Measurements from ENCODE around the gene RASGRF1.
"Not testable (repeated sequence)": the region's sequence is repeated elsewhere in the genome, so short reads cannot be mapped to it uniquely, and the experiment has no call there.

RASGRF1 gene

DNA sequence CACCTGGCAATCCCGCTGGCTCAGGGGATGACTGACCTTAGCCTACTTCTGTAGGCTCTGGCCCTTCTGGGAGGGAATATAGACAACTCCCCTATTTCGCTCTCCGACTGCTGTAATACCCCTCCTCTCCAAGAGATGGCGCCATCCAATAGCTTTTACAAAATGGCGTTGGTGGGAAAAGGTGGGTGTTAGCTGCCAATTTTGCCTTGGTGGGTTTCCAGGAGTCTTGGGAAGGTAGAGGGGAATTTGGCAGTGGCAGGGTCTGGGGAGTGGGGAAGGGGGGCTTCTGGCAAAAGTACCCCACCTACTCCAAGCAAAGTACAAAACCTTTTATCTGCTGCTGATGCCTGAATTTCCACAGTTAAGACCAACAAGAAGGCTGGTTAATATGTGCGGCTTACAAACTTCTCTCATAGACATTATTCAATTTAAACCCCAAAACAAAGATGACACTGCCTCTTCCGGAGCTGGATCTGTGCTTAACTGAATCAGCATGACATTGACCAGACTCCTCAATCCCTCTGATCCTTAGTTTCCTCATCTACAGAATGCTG, 62.1 kb downstream of the RASGRF1 start:
- DNase-seq (ENCODE audit: low read depth), result peak; percentile 63
- H3K4me3 ChIP-seq (ENCODE audit: low read depth, low read length), result no peak overlapping the region
- TF ChIP-seq, protein P1, sequence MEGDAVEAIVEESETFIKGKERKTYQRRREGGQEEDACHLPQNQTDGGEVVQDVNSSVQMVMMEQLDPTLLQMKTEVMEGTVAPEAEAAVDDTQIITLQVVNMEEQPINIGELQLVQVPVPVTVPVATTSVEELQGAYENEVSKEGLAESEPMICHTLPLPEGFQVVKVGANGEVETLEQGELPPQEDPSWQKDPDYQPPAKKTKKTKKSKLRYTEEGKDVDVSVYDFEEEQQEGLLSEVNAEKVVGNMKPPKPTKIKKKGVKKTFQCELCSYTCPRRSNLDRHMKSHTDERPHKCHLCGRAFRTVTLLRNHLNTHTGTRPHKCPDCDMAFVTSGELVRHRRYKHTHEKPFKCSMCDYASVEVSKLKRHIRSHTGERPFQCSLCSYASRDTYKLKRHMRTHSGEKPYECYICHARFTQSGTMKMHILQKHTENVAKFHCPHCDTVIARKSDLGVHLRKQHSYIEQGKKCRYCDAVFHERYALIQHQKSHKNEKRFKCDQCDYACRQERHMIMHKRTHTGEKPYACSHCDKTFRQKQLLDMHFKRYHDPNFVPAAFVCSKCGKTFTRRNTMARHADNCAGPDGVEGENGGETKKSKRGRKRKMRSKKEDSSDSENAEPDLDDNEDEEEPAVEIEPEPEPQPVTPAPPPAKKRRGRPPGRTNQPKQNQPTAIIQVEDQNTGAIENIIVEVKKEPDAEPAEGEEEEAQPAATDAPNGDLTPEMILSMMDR (IDR thresholded peaks at IDR 0.05; ENCODE audit: insufficient read depth, low read depth, low read length, missing control alignments), result peak; percentile 91

DNA sequence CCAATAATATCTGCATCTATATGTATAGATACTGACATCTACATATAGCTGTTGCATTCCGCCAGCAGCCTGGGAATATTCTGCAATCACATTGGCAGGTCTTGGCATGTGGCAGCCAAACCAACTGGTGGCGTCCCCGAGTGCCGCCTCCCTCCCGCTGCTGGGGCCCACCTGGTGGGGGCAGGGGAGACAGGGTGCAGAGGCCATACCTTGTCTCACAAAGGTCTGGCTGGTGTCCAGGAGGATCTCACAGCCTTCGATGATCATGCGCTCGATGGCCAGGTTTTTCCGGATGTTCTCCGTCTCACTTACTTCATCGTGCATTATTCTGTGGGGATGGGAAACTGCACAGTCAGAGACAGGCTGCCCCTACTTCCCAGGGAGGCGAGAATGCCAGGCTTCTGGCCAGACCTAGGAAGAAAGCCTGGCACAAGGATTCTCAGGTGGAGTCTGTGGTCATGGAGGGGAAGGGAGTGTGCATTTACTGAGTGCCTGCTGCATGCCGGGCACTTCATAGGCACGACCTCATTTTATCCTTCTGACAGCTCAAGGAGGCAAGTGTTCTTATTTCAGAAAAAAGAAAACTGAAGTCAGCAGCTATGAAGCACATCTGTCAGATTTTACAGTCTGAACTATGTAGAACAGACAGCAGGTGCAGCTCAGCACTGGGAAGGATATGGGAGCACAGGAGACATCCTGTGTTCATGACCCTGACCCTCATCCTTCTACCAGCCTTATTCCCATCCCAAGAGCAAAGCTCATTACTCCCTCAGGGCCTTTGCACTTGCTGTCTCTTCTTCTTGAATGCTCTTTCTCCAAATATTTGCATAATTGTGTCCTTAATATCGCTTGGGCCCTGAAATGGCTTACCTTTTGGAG, 62.8 kb downstream of the RASGRF1 start:
- DNase-seq (ENCODE audit: low read depth), result no peak
- H3K4me3 ChIP-seq (ENCODE audit: low read depth, low read length), result no peak overlapping the region
- TF ChIP-seq, protein P1 (IDR thresholded peaks at IDR 0.05; ENCODE audit: insufficient read depth, low read depth, low read length, missing control alignments), result no peak

DNA sequence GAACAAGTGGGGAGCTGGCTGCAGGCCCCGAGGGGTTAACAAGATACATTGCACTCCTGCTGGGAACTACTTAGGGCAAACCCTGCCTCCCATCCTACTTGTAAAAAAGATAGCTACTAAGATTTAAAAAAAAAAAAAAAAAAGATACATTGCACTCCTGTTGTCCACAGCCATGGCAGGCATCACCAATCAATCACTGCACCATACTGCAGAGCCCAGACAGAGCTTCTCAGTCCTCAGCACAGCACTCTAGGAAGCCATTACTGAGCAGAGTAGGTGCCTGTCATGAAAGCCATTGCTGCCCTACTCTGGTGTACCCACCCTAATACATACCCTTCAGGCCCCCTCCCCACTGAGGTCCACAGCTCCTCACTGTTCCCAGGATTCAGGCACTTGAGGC, 64.8 kb downstream of the RASGRF1 start:
- TF ChIP-seq, protein P1 (IDR thresholded peaks at IDR 0.05; ENCODE audit: insufficient read depth, low read depth, low read length, missing control alignments), result no peak
- H3K4me3 ChIP-seq (ENCODE audit: low read depth, low read length), result no peak overlapping the region
- peak; percentile 30 for DNase-seq (ENCODE audit: low read depth)

DNA sequence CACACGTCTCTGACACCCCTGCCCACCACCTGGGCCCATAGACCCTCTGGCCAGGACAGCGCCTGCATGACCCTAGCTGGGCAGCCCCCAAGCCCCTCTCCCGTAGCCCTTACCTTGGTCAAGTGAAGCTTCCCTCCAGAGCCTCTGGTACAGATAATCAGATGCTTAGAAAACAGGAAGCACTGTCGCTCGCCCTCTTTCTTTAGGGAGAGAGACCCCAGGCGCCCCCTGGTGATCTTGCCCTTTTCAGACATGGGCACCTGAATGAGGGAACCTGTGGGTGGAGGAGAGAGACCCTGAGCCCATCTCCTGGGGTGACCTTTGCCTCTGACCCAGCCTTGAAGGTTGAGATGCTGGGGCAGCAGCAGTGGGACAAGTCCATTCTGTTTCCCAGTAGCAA, 65.4 kb downstream of the RASGRF1 start:
- no peak overlapping the region for H3K4me3 ChIP-seq (ENCODE audit: low read depth, low read length)
- peak; percentile 39 for DNase-seq (ENCODE audit: low read depth)
- TF ChIP-seq, protein P1 (IDR thresholded peaks at IDR 0.05; ENCODE audit: insufficient read depth, low read depth, low read length, missing control alignments), result no peak

DNA sequence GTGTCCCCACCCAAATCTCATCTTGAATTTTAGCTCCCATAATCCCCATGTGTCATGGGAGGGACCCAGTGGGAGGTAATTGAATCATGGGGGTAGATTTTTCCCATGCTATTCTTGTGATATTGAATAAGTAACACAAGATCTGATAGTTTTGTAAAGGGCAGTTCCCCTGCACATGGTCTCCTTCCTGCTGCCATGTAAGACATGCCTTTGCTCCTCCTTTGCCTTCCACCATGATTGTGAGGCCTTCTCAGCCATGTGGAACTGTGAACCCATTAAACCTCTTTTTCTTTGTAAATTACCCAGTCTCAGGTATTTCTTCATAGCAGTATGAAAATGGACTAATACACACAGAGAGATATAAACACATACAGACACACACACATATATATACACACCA, 66.1 kb downstream of the RASGRF1 start:
- H3K4me3 ChIP-seq (ENCODE audit: low read depth, low read length); DNase-seq (ENCODE audit: low read depth): not testable (repeated sequence)

DNA sequence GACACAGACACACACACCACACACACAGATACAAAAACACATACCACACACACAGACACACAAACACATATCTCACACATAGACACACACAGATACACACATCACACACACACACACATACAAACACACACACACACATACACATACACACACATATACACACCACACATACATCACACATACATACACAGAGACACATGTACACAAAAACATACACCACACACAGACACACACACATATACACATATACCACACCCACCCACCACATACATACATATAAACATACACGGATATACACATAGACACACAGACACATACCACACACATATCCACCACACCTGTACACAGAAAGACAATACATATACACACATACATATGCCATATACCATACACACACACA, 66.7 kb downstream of the RASGRF1 start:
- DNase-seq (ENCODE audit: low read depth), result no peak
- TF ChIP-seq, protein P1 (IDR thresholded peaks at IDR 0.05; ENCODE audit: insufficient read depth, low read depth, low read length, missing control alignments), result no peak
- H3K4me3 ChIP-seq (ENCODE audit: low read depth, low read length), result no peak overlapping the region

DNA sequence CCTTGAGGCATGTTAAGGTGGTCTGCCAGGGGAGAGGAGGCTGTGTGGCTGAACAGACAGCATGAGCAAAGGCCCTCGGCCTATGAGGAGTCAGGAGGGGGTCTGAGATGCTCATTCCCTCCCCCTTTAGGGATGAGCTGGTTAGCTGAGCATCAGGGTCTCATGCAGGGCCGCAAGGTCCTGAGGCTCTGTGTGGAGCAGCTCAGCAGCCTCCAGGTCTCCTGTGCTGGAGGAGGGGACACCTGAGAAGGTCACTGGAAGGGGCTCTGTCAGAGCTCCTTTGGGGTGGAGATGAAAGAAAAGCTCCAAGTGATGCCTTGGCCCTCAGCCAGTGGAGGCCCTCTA, 67.1 kb downstream of the RASGRF1 start:
- no peak for DNase-seq (ENCODE audit: low read depth)
- TF ChIP-seq, protein P1 (IDR thresholded peaks at IDR 0.05; ENCODE audit: insufficient read depth, low read depth, low read length, missing control alignments), result no peak
- no peak overlapping the region for H3K4me3 ChIP-seq (ENCODE audit: low read depth, low read length)
